ENCODE measurements around the gene SCUBE2. TPM values are rescaled to one million over a fixed set of nuclear protein-coding genes. Genes with fewer than 3 reads are reported as not detected.

The SCUBE2 gene
- total and polyA plus RNA-seq, 3 donors from 2014 or later = 3.5 to 10.5 (median 5.0) TPM

GRCh38 chr11:9077164-9077563, 14.2 kb downstream of the SCUBE2 start:
- no peaks in the 10 kb centered on the region for H3K4me1 ChIP-seq
- DNase-seq = no peak
- no peak overlapping the region for H3K4me3 ChIP-seq
- H3K36me3 ChIP-seq (ENCODE audit: low read depth, missing control alignments) = no peaks in the 10 kb centered on the region
- no peaks in the 10 kb centered on the region for H3K27me3 ChIP-seq
- H3K9me3 ChIP-seq = no peaks in the 10 kb centered on the region
- intact Hi-C loops (cut with DNase I; ENCODE audit: low total_unique reads) = no loop called here
- WGBS, 2 donors = 63 to 70% methylated on average over 2 of the region's 2 CpGs
- H3K27ac ChIP-seq = no peak overlapping the region
- TF ChIP-seq POLR2A (IDR thresholded peaks at IDR 0.05) = no peak
- no peak for TF ChIP-seq CTCF (IDR thresholded peaks at IDR 0.05)

GRCh38 chr11:9076661-9077060, 14.7 kb downstream of the SCUBE2 start:
- TF ChIP-seq CTCF (IDR thresholded peaks at IDR 0.05) = no peak
- TF ChIP-seq POLR2A (IDR thresholded peaks at IDR 0.05) = no peak
- DNase-seq = no peak
- Histone ChIP-seq H3K9me3 (no peaks in the 10 kb centered on the region), H3K27me3 (no peaks in the 10 kb centered on the region), H3K36me3 (ENCODE audit: low read depth, missing control alignments) (no peaks in the 10 kb centered on the region), H3K27ac (no peak overlapping the region), H3K4me1 (no peaks in the 10 kb centered on the region), H3K4me3 (no peak overlapping the region)
- intact Hi-C loops (cut with DNase I; ENCODE audit: low total_unique reads) = no loop called here
- WGBS, 2 donors = 63 to 66% methylated on average over 3 of the region's 3 CpGs

- Histone ChIP-seq H3K27ac (no peak overlapping the region), H3K4me3 (no peak overlapping the region), H3K9me3 (no peaks in the 10 kb centered on the region), H3K36me3 (ENCODE audit: low read depth, missing control alignments) (no peaks in the 10 kb centered on the region), H3K27me3 (no peaks in the 10 kb centered on the region), H3K4me1 (no peaks in the 10 kb centered on the region)
- TF ChIP-seq POLR2A (IDR thresholded peaks at IDR 0.05) = no peak
- TF ChIP-seq CTCF (IDR thresholded peaks at IDR 0.05) = no peak
- 68 to 71% methylated on average over 3 of the region's 3 CpGs for WGBS, 2 donors
- intact Hi-C loops (cut with DNase I; ENCODE audit: low total_unique reads) = no loop called here
- no peak for DNase-seq
Observed at GRCh38 chr11:9076046-9076445, 15.4 kb downstream of the SCUBE2 start.

- no peak overlapping the region for H3K4me3 ChIP-seq
- H3K27ac ChIP-seq = no peak overlapping the region
- H3K36me3 ChIP-seq (ENCODE audit: low read depth, missing control alignments) = no peaks in the 10 kb centered on the region
- H3K27me3 ChIP-seq = no peaks in the 10 kb centered on the region
- H3K9me3 ChIP-seq = no peaks in the 10 kb centered on the region
- TF ChIP-seq CTCF (IDR thresholded peaks at IDR 0.05) = no peak
- TF ChIP-seq POLR2A (IDR thresholded peaks at IDR 0.05) = no peak
- intact Hi-C loops (cut with DNase I; ENCODE audit: low total_unique reads) = no loop called here
- WGBS, 2 donors = 77 to 100% methylated on average over 4 of the region's 4 CpGs
- DNase-seq = no peak
- H3K4me1 ChIP-seq = no peaks in the 10 kb centered on the region
Observed at GRCh38 chr11:9075556-9075955, 15.8 kb downstream of the SCUBE2 start.

GRCh38 chr11:9074338-9075029, 16.9 kb downstream of the SCUBE2 start:
- intact Hi-C loops (cut with DNase I; ENCODE audit: low total_unique reads) = no loop called here
- Histone ChIP-seq H3K36me3 (ENCODE audit: low read depth, missing control alignments) (no peaks in the 10 kb centered on the region), H3K4me1 (no peaks in the 10 kb centered on the region), H3K27ac (no peak overlapping the region), H3K9me3 (no peaks in the 10 kb centered on the region), H3K4me3 (no peak overlapping the region), H3K27me3 (no peaks in the 10 kb centered on the region)
- DNase-seq = no peak
- WGBS, 2 donors = 81 to 88% methylated on average over 8 to 15 of the region's 15 CpGs
- TF ChIP-seq CTCF (IDR thresholded peaks at IDR 0.05) (no peak), POLR2A (IDR thresholded peaks at IDR 0.05) (no peak)

All from testis (tissue), 3 donors.